Bronchial epithelial cell (primary cell): ENCODE results near the gene SOD2. TPM values are rescaled to one million over a fixed set of nuclear protein-coding genes. Genes with fewer than 3 reads are reported as not detected.
"Not testable (repeated sequence)": the region's sequence is repeated elsewhere in the genome, so short reads cannot be mapped to it uniquely, and the experiment has no call there.

Source experiments
- DNase-seq: peaks from one replicate; pipeline ENCODE4 v3.0.0-alpha.2; 2010; ENCODE audit warnings: low read depth
- FAIRE-seq: peaks from 2 replicates; lab custom pipeline; 2011; peaks lifted over from hg19 to GRCh38; lab: Jason Lieb, UNC
- H3K27me3 ChIP-seq: 2 replicates; pipeline ENCODE4 v1.5.1; 2011; ENCODE audit warnings: low read length; ENCODE audit not compliant: control insufficient read depth, insufficient read depth
- H3K36me3 ChIP-seq: 2 replicates; pipeline ENCODE4 v1.5.1; 2011; ENCODE audit warnings: low read length; ENCODE audit not compliant: control insufficient read depth, insufficient read depth
- H3K4me3 ChIP-seq: 2 replicates; pipeline ENCODE4 v1.5.1; 2011; ENCODE audit warnings: mild to moderate bottlenecking, low read depth, low read length, control low read depth
- CTCF ChIP-seq: IDR thresholded peaks from 2 replicates; pipeline ENCODE4 v1.5.1; 2011; ENCODE audit warnings: mild to moderate bottlenecking, moderate library complexity, low read length, control low read depth, inconsistent platforms; ENCODE audit not compliant: insufficient read depth, severe bottlenecking
- total RNA-seq: library from RNA; depleted of rRNA; stranded (reverse); fragments of >200 nt; gene quantifications from 2 replicates; pipeline ENCODE4 v1.2.1, GENCODE V29; 2014

SOD2 gene
- total RNA-seq, 1 donor from 2014 or later, result 71.3 TPM

- H3K4me3 ChIP-seq, result no peak overlapping the region
- H3K27me3 ChIP-seq, result no peaks in the 10 kb centered on the region
- H3K36me3 ChIP-seq, result no peaks in the 10 kb centered on the region
- no peak for DNase-seq
- TF ChIP-seq CTCF, result no peak
- no peak for FAIRE-seq
Measured at GRCh38 chr6:159718634-159719033, 25.6 kb upstream of the SOD2 start.

- no peak for TF ChIP-seq CTCF
- H3K27me3 ChIP-seq, result no peaks in the 10 kb centered on the region
- H3K36me3 ChIP-seq, result no peaks in the 10 kb centered on the region
- no peak overlapping the region for H3K4me3 ChIP-seq
- DNase-seq (peak; percentile 97), FAIRE-seq (no peak)
Measured at GRCh38 chr6:159716247-159717096, 23.4 kb upstream of the SOD2 start.

- no peak for TF ChIP-seq CTCF
- no peaks in the 10 kb centered on the region for H3K27me3 ChIP-seq
- H3K36me3 ChIP-seq, result no peaks in the 10 kb centered on the region
- H3K4me3 ChIP-seq, result no peak overlapping the region
- no peak for DNase-seq
- FAIRE-seq, result no peak
Measured at GRCh38 chr6:159715605-159716004, 22.6 kb upstream of the SOD2 start.

GRCh38 chr6:159715166-159715565, 22.1 kb upstream of the SOD2 start:
- no peaks in the 10 kb centered on the region for H3K36me3 ChIP-seq
- no peak for TF ChIP-seq CTCF
- no peak for FAIRE-seq
- H3K4me3 ChIP-seq, result no peak overlapping the region
- DNase-seq, result no peak
- H3K27me3 ChIP-seq, result no peaks in the 10 kb centered on the region

GRCh38 chr6:159714404-159714803, 21.4 kb upstream of the SOD2 start:
- TF ChIP-seq CTCF, result no peak
- Histone ChIP-seq H3K27me3 (no peaks in the 10 kb centered on the region), H3K36me3 (no peaks in the 10 kb centered on the region), H3K4me3 (no peak overlapping the region)
- no peak for DNase-seq
- FAIRE-seq, result no peak

DNA sequence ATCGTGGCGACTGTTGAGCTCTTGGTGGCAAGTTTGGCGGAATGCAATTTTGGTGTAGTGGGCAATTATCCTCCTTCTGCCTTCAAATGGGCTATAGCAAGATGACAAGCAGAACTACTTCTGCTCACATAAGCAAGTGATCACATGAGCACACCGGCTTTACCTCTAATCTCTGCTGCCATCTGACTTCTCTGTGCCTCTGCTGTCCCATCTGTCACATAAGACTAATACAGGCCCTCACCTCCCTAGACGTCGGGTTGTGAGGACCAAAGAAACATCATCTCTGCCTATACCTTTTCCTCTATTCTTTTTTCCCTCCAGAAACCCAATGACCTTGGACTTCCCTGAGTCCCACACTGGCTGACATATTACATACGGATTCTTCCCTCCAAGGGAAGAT, 20.9 kb upstream of the SOD2 start:
- FAIRE-seq (no peak), DNase-seq (no peak)
- TF ChIP-seq CTCF, result no peak
- no peaks in the 10 kb centered on the region for H3K27me3 ChIP-seq
- no peaks in the 10 kb centered on the region for H3K36me3 ChIP-seq
- H3K4me3 ChIP-seq, result no peak overlapping the region

- H3K27me3 ChIP-seq, FAIRE-seq, H3K36me3 ChIP-seq, H3K4me3 ChIP-seq, DNase-seq: not testable (repeated sequence)
Measured at GRCh38 chr6:159712389-159712788, 19.3 kb upstream of the SOD2 start.

DNA sequence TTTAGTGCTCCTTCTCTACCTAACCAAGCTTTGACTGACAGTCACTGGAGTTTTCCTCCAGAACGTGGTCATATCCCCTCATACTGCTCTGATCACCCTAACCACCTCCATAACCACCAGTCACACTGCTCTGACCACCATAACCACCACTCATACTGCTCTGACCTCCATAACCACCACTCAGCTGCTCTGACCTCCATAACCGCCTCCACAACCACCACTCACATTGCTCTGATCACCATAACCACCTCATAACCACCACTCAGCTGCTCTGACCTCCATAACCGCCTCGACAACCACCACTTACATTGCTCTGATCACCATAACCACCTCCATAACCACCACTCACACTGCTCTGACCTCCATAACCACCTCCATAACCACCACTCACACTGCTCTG, 17.6 kb upstream of the SOD2 start:
- not testable (repeated sequence) for H3K36me3 ChIP-seq, H3K4me3 ChIP-seq, FAIRE-seq, H3K27me3 ChIP-seq, DNase-seq
